Keratinocyte (primary cell): ENCODE results near the gene ADAMTS2.

Experiments used
- EZH2 ChIP-seq: IDR thresholded peaks from one replicate; pipeline ENCODE4 v1.6.1; 2012; ENCODE audit warnings: inconsistent platforms, mild to moderate bottlenecking, low read length, moderate library complexity
- TF ChIP-seq, protein P1 (sequence below), 3 experiments: IDR thresholded peaks in 1 of 3; conservative IDR thresholded peaks in 1 of 3; optimal IDR thresholded peaks in 1 of 3; 2 replicates in 2 of 3; 3 replicates in 1 of 3; pipeline versions ENCODE3 to v1.5.1; 2011; ENCODE audit warnings: low read length in 3 of 3, mild to moderate bottlenecking in 3 of 3, moderate library complexity in 2 of 3, control low read depth in 1 of 3, inconsistent platforms in 1 of 3; ENCODE audit not compliant: insufficient read depth in 2 of 3; ENCODE audit errors: extremely low read depth in 1 of 3

DNA sequence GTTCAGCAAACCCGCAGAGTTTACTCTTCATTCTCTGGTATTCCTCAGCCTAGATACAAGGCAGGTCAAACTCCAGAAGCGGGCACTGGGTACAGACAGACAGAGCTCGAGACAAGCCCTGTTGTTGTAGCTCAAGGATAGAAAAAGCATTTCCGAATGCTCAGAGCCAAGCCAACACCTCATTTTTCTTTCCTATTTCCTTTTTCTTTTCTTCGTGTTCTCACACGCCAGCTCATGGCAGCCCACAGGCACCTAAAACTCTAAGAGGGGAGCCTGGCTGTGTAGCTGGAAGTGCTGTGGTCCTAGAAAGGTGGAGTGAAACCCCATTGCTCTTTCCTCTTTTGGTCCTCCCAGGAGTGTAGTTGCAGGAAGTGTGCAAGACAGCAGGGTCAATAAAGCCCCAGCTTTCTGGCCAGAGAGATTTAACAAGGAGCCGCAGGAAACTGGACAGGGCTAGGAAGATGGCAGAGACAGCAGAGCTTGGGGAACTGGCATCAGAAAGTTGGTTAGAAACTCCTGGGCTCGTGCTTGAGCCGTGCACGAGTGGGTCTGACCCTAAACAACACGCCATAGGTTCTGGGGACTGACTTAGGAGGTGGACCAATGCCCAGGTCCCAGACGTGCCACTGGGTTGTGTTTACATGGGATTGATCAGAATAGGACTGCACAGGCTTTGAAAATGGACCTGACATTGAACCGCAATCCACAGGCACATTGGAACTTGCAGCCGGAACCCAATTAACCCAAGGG is 41.6 kb downstream of the ADAMTS2 start:
- TF ChIP-seq, protein P1, sequence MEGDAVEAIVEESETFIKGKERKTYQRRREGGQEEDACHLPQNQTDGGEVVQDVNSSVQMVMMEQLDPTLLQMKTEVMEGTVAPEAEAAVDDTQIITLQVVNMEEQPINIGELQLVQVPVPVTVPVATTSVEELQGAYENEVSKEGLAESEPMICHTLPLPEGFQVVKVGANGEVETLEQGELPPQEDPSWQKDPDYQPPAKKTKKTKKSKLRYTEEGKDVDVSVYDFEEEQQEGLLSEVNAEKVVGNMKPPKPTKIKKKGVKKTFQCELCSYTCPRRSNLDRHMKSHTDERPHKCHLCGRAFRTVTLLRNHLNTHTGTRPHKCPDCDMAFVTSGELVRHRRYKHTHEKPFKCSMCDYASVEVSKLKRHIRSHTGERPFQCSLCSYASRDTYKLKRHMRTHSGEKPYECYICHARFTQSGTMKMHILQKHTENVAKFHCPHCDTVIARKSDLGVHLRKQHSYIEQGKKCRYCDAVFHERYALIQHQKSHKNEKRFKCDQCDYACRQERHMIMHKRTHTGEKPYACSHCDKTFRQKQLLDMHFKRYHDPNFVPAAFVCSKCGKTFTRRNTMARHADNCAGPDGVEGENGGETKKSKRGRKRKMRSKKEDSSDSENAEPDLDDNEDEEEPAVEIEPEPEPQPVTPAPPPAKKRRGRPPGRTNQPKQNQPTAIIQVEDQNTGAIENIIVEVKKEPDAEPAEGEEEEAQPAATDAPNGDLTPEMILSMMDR (optimal IDR thresholded peaks at IDR 0.05 in 1 of 3, IDR thresholded peaks at IDR 0.05 in 1 of 3, conservative IDR thresholded peaks at IDR 0.05 in 1 of 3; ENCODE audit: extremely low read depth in 1 of 3, insufficient read depth in 2 of 3, low read length in 3 of 3): no peak
- no peak for TF ChIP-seq EZH2
